HepG2 (cell line): ENCODE data around the gene LDAH. TPM values are rescaled to one million over a fixed set of nuclear protein-coding genes. Genes with fewer than 3 reads are reported as not detected.

Source experiments
- ADNP ChIP-seq: sonication (generic); formaldehyde crosslinking; IDR thresholded peaks from 2 replicates; pipeline ENCODE4 v1.4.0; 2020; ENCODE audit warnings: missing genetic modification reagents
- FOXA1 ChIP-seq, 2 experiments: fragments of 450-650 bp in 1 of 2; sonication (generic) in 1 of 2; formaldehyde crosslinking in 1 of 2; IDR thresholded peaks; 2 replicates each; pipeline versions ENCODE4 v1.4.0 to v1.6.1; 2016 to 2020; ENCODE audit warnings: missing genetic modification reagents in 1 of 2
- IRF9 ChIP-seq: sonication (generic); formaldehyde crosslinking; IDR thresholded peaks from 2 replicates; pipeline ENCODE4 v1.8.0; 2022; ENCODE audit warnings: missing genetic modification reagents, mild to moderate bottlenecking, borderline replicate concordance
- KAT2B ChIP-seq: fragments of 150-350 bp; IDR thresholded peaks from 2 replicates; pipeline ENCODE4 v1.6.1; 2014; ENCODE audit warnings: low read depth, low read length, borderline replicate concordance
- MAFF ChIP-seq: IDR thresholded peaks from 2 replicates; pipeline ENCODE4 v1.6.1; 2011; ENCODE audit warnings: low read depth, low read length, improper control_type of control experiment
- MIXL1 ChIP-seq: IDR thresholded peaks from 2 replicates; pipeline ENCODE4 v1.6.1; 2016
- NCOA5 ChIP-seq: sonication (generic); formaldehyde crosslinking; IDR thresholded peaks from 2 replicates; pipeline ENCODE4 v1.4.0; 2020; ENCODE audit warnings: missing genetic modification reagents
- NFIC ChIP-seq: IDR thresholded peaks from 2 replicates; pipeline ENCODE4 v1.6.1; 2012; ENCODE audit warnings: mild to moderate bottlenecking, low read length, inconsistent platforms
- NR3C1 ChIP-seq: sonication (generic); formaldehyde crosslinking; IDR thresholded peaks from 2 replicates; pipeline ENCODE4 v1.4.0; 2020; ENCODE audit warnings: missing genetic modification reagents
- PATZ1 ChIP-seq: sonication (generic); formaldehyde crosslinking; IDR thresholded peaks from 2 replicates; pipeline ENCODE4 v1.4.0; 2020; ENCODE audit warnings: missing genetic modification reagents
- POLR2AphosphoS2 ChIP-seq: IDR thresholded peaks from 2 replicates; pipeline ENCODE4 v1.6.1; 2011; ENCODE audit warnings: low read depth, low read length, improper control_type of control experiment
- SRSF9 ChIP-seq: fragments of 200-400 bp; formaldehyde crosslinking; IDR thresholded peaks from 2 replicates; pipeline ENCODE4 v1.6.1; 2018; ENCODE audit warnings: borderline replicate concordance, mild to moderate bottlenecking, low read depth, low read length; ENCODE audit not compliant: insufficient read depth, poor library complexity, severe bottlenecking
- TAF15 ChIP-seq: fragments of 200-400 bp; formaldehyde crosslinking; IDR thresholded peaks from one replicate; pipeline ENCODE4 v1.6.1; 2018; ENCODE audit warnings: mild to moderate bottlenecking, low read depth, low read length; ENCODE audit not compliant: poor library complexity, severe bottlenecking
- U2AF2 ChIP-seq: fragments of 200-400 bp; formaldehyde crosslinking; IDR thresholded peaks from 2 replicates; pipeline ENCODE4 v1.6.1; 2017; ENCODE audit warnings: low read depth, mild to moderate bottlenecking, low read length
- ZBTB34 ChIP-seq: sonication (generic); formaldehyde crosslinking; IDR thresholded peaks from 2 replicates; pipeline ENCODE4 v1.8.0; 2022; ENCODE audit warnings: mild to moderate bottlenecking, missing genetic modification reagents
- ZMAT3 ChIP-seq: sonication (generic); formaldehyde crosslinking; conservative IDR thresholded peaks from 2 replicates; pipeline ENCODE4 v1.7.0; 2021; ENCODE audit warnings: missing genetic modification reagents
- ZMYM3 ChIP-seq: sonication (generic); formaldehyde crosslinking; IDR thresholded peaks from 2 replicates; pipeline ENCODE4 v1.5.1; 2020; ENCODE audit warnings: mild to moderate bottlenecking, missing genetic modification reagents
- ZNF251 ChIP-seq: sonication (generic); formaldehyde crosslinking; IDR thresholded peaks from 2 replicates; pipeline ENCODE4 v1.9.0; 2021; ENCODE audit warnings: mild to moderate bottlenecking, missing genetic modification reagents
- ZNF333 ChIP-seq: sonication (generic); formaldehyde crosslinking; IDR thresholded peaks from 2 replicates; pipeline ENCODE4 v1.4.0; 2020; ENCODE audit warnings: mild to moderate bottlenecking, missing genetic modification reagents, borderline replicate concordance
- ZNF431 ChIP-seq: sonication (generic); formaldehyde crosslinking; IDR thresholded peaks from 2 replicates; pipeline ENCODE4 v1.9.0; 2022; ENCODE audit warnings: missing genetic modification reagents, low read depth, mild to moderate bottlenecking, borderline replicate concordance
- ZNF564 ChIP-seq: sonication (generic); formaldehyde crosslinking; IDR thresholded peaks from 2 replicates; pipeline ENCODE4 v1.8.1; 2023; ENCODE audit warnings: mild to moderate bottlenecking, missing genetic modification reagents
- ZNF644 ChIP-seq: IDR thresholded peaks from 2 replicates; pipeline ENCODE4 v1.6.1; 2016; ENCODE audit warnings: low read depth
- ZNF768 ChIP-seq: sonication (generic); formaldehyde crosslinking; IDR thresholded peaks from 2 replicates; pipeline ENCODE4 v1.4.0; 2020; ENCODE audit warnings: missing genetic modification reagents
- ZNF839 ChIP-seq: sonication (generic); formaldehyde crosslinking; IDR thresholded peaks from 2 replicates; pipeline ENCODE4 v1.4.0; 2020; ENCODE audit warnings: missing genetic modification reagents, mild to moderate bottlenecking, borderline replicate concordance
- ZSCAN22 ChIP-seq: sonication (generic); formaldehyde crosslinking; IDR thresholded peaks from 2 replicates; pipeline ENCODE4 v1.4.0; 2020; ENCODE audit warnings: mild to moderate bottlenecking, missing genetic modification reagents
- ZSCAN29 ChIP-seq: sonication (generic); formaldehyde crosslinking; conservative IDR thresholded peaks from 2 replicates; pipeline ENCODE4 v1.4.0; 2020; ENCODE audit warnings: mild to moderate bottlenecking, missing genetic modification reagents
- polyA plus RNA-seq, 8 experiments: library from polyadenylated mRNA; depleted of rRNA in 3 of 8; stranded (reverse) in 7 of 8; unstranded in 1 of 8; fragments of >200 nt; fragmentation: Illumina TruSeq in 4 of 8; extraction: Trizol in 4 of 8; gene quantifications; 2 replicates each; pipeline versions ENCODE4 v1.2.1 to v1.2.3, GENCODE V29; 2011 to 2016; ENCODE audit warnings: low read depth in 4 of 8, missing spikeins in 1 of 8, mixed read lengths in 1 of 8; ENCODE audit not compliant: insufficient read depth in 1 of 8
- total RNA-seq, 5 experiments: library from RNA; depleted of rRNA; stranded (reverse); fragments of >200 nt; fragmentation: Illumina TruSeq; extraction: Trizol; gene quantifications; 2 replicates each; pipeline ENCODE4 v1.2.3, GENCODE V29; 2016; ENCODE audit warnings: low read depth in 1 of 5

The LDAH gene
- total and polyA plus RNA-seq, 2 of the 13 experiments (the other 11 are each of a cell fraction or from before 2014, with no cell fraction given), result 28.8 to 46.2 TPM

- TF ChIP-seq SRSF9 (no peak), KAT2B (no peak), ZNF251 (CRISPR knock-in tag) (no peak), MIXL1 (CRISPR knock-in tag) (peak; percentile 90; the same call in 1 of the 2 replicates), ZMYM3 (CRISPR knock-in tag) (peak; percentile 38; the same call in 1 of the 2 replicates), ZSCAN29 (no peak), NR3C1 (CRISPR knock-in tag) (no peak), U2AF2 (no peak), ADNP (CRISPR knock-in tag) (no peak), TAF15 (peak; percentile 93), ZNF333 (CRISPR knock-in tag) (0 out of 2 replicates have a peak, but pooled peaks have one; percentile 61), ZNF839 (no peak; the same call in 1 of the 2 replicates), IRF9 (peak; percentile 84; the same call in 1 of the 2 replicates), FOXA1 (IDR thresholded peaks at IDR 0.05) (no peak), FOXA1 (CRISPR knock-in tag; IDR thresholded peaks at IDR 0.05) (no peak), ZNF564 (no peak), ZNF644 (CRISPR knock-in tag) (peak; percentile 44; the same call in 1 of the 2 replicates), ZNF431 (CRISPR knock-in tag) (no peak), ZNF768 (CRISPR knock-in tag) (peak; percentile 78; the same call in 1 of the 2 replicates), NFIC (no peak), PATZ1 (CRISPR knock-in tag) (peak; percentile 73), NCOA5 (no peak), ZMAT3 (CRISPR knock-in tag) (peak; percentile 93), POLR2AphosphoS2 (no peak), ZBTB34 (CRISPR knock-in tag) (no peak), ZSCAN22 (CRISPR knock-in tag) (no peak), MAFF (no peak)
These were observed 187.0 kb downstream of the LDAH start (continued) for GRCh38 chr2:20635675-20636584.
